Measurements from ENCODE around the gene REPS1. TPM values are rescaled to one million over a fixed set of nuclear protein-coding genes. Genes with fewer than 3 reads are reported as not detected.
A peak's percentile ranks its signal among the peaks of the same experiment; 100 is the strongest.

REPS1 gene
- total and polyA plus RNA-seq, 2 of the 13 experiments (the other 11 are each of a cell fraction or from before 2014, with no cell fraction given), result 36.4 to 38.3 TPM

DNA sequence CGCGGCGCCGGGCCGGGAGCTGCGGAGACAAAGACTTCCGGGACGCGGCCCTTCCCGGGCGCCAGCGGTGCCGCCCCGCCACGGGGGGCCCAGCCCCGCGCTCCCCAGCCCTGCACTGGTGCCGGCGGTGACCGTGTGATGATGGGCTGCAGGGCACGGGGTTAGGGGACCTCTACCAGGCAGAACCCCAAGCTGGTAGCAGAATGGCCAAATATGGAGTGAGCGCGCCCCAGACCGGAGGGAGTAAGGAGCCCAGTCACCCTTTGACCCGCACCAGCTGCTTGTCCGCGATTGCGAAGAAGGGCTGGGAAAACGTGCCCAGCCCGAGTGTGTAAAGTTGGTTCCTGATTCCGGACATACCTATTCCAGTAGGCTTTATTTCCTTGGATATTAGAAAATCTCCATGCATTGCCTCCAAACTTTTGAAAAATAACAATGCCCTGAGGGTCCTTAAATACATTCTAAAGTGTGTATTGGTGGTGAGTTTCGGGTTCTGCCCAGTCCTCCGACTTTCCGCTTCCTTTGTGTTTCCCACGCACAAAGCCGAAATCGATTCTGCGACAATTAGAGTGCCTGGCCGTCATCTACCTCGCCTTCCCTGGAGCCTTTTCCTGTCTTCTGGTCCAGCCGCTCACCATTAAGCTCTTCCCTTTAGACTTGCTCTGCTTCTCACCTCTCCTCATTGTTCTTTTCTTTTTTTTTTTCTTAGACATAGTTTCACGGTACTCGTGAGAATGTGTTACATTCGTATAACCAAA, 41.6 kb upstream of the REPS1 start (continued):
- TF ChIP-seq, protein P1, sequence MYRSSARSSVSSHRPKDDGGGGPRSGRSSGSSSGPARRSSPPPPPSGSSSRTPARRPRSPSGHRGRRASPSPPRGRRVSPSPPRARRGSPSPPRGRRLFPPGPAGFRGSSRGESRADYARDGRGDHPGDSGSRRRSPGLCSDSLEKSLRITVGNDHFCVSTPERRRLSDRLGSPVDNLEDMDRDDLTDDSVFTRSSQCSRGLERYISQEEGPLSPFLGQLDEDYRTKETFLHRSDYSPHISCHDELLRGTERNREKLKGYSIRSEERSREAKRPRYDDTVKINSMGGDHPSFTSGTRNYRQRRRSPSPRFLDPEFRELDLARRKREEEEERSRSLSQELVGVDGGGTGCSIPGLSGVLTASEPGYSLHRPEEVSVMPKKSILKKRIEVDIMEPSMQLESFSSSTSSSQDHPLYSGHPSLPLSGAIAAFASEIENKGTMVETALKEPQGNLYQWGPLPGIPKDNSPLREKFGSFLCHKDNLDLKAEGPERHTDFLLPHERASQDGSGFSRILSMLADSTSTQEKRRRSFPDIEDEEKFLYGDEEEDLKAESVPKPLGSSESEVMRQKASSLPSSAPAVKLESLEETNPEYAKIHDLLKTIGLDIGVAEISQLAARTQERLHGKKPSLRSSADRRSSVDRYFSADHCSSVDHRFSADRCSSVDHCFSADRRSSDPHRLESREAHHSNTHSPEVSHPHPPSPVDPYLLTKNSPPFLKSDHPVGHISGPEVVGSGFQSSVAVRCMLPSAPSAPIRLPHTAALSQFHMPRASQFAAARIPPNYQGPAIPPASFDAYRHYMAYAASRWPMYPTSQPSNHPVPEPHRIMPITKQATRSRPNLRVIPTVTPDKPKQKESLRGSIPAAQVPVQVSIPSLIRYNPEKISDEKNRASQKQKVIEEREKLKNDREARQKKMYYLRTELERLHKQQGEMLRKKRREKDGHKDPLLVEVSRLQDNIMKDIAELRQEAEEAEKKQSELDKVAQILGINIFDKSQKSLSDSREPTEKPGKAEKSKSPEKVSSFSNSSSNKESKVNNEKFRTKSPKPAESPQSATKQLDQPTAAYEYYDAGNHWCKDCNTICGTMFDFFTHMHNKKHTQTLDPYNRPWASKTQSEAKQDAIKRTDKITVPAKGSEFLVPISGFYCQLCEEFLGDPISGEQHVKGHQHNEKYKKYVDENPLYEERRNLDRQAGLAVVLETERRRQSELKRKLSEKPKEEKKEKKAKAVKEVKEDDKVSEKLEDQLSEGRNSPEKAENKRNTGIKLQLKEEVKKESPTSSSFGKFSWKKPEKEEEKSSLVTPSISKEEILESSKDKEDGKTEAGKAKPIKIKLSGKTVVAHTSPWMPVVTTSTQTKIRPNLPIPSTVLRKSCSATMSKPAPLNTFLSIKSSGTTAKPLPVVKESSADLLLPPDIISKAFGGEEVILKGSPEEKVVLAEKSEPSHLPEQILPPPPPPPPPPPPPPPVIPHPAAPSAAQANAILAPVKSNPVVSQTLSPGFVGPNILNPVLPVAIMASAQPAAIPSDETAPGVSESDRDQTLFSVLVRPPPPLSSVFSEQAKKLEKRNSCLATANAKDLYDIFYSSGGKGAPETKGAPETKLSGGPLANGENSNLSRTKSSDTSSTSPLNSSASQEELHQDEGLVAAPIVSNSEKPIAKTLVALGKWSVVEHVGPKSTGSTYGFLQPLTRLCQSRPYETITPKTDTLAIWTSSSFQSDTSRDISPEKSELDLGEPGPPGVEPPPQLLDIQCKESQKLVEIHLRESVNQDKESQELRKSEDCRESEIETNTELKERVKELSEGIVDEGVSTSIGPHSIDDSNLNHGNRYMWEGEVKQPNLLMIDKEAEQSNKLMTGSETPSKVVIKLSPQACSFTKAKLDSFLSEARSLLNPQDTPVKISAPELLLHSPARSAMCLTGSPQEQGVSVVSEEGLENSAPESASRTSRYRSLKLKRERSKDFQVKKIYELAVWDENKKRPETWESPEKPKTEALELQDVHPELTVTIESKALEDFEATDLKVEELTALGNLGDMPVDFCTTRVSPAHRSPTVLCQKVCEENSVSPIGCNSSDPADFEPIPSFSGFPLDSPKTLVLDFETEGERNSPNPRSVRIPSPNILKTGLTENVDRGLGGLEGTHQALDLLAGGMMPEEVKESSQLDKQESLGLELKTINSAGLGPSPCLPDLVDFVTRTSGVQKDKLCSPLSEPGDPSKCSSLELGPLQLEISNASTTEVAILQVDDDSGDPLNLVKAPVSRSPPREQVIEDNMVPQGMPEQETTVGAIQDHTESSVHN (CRISPR knock-in tag; IDR thresholded peaks at IDR 0.05), result peak; percentile 2; the same call in 1 of the 2 replicates
- peak; percentile 91 for TF ChIP-seq SRF (IDR thresholded peaks at IDR 0.05; ENCODE audit: low read depth, low read length)
- TF ChIP-seq ZMAT3 (CRISPR knock-in tag; conservative IDR thresholded peaks at IDR 0.05), result 0 out of 2 replicates have a peak, but pooled peaks have one; percentile 24
- no peak for TF ChIP-seq NFYB (CRISPR knock-in tag; IDR thresholded peaks at IDR 0.05)
- TF ChIP-seq, protein P2, sequence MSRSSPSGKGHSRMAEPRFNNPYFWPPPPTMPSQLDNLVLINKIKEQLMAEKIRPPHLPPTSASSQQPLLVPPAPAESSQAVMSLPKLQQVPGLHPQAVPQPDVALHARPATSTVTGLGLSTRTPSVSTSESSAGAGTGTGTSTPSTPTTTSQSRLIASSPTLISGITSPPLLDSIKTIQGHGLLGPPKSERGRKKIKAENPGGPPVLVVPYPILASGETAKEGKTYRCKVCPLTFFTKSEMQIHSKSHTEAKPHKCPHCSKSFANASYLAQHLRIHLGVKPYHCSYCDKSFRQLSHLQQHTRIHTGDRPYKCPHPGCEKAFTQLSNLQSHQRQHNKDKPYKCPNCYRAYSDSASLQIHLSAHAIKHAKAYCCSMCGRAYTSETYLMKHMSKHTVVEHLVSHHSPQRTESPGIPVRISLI (CRISPR knock-in tag; IDR thresholded peaks at IDR 0.05; ENCODE audit: borderline replicate concordance), result no peak
- no peak for TF ChIP-seq KDM3A (CRISPR knock-in tag; IDR thresholded peaks at IDR 0.05; ENCODE audit: low read depth)
- TF ChIP-seq, protein P3, sequence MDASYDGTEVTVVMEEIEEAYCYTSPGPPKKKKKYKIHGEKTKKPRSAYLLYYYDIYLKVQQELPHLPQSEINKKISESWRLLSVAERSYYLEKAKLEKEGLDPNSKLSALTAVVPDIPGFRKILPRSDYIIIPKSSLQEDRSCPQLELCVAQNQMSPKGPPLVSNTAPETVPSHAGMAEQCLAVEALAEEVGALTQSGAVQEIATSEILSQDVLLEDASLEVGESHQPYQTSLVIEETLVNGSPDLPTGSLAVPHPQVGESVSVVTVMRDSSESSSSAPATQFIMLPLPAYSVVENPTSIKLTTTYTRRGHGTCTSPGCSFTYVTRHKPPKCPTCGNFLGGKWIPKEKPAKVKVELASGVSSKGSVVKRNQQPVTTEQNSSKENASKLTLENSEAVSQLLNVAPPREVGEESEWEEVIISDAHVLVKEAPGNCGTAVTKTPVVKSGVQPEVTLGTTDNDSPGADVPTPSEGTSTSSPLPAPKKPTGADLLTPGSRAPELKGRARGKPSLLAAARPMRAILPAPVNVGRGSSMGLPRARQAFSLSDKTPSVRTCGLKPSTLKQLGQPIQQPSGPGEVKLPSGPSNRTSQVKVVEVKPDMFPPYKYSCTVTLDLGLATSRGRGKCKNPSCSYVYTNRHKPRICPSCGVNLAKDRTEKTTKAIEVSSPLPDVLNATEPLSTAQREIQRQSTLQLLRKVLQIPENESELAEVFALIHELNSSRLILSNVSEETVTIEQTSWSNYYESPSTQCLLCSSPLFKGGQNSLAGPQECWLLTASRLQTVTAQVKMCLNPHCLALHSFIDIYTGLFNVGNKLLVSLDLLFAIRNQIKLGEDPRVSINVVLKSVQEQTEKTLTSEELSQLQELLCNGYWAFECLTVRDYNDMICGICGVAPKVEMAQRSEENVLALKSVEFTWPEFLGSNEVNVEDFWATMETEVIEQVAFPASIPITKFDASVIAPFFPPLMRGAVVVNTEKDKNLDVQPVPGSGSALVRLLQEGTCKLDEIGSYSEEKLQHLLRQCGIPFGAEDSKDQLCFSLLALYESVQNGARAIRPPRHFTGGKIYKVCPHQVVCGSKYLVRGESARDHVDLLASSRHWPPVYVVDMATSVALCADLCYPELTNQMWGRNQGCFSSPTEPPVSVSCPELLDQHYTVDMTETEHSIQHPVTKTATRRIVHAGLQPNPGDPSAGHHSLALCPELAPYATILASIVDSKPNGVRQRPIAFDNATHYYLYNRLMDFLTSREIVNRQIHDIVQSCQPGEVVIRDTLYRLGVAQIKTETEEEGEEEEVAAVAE (CRISPR knock-in tag; IDR thresholded peaks at IDR 0.05; ENCODE audit: borderline replicate concordance), result no peak
- 0 out of 2 replicates have a peak, but pooled peaks have one; percentile 6 for TF ChIP-seq ZNF138 (CRISPR knock-in tag; IDR thresholded peaks at IDR 0.05; ENCODE audit: low read depth)
- no peak for TF ChIP-seq ZSCAN9 (CRISPR knock-in tag; IDR thresholded peaks at IDR 0.05; ENCODE audit: borderline replicate concordance)
- peak; percentile 65 for TF ChIP-seq NR2F2 (IDR thresholded peaks at IDR 0.05; ENCODE audit: borderline replicate concordance, low read depth)
- TF ChIP-seq, protein P4, sequence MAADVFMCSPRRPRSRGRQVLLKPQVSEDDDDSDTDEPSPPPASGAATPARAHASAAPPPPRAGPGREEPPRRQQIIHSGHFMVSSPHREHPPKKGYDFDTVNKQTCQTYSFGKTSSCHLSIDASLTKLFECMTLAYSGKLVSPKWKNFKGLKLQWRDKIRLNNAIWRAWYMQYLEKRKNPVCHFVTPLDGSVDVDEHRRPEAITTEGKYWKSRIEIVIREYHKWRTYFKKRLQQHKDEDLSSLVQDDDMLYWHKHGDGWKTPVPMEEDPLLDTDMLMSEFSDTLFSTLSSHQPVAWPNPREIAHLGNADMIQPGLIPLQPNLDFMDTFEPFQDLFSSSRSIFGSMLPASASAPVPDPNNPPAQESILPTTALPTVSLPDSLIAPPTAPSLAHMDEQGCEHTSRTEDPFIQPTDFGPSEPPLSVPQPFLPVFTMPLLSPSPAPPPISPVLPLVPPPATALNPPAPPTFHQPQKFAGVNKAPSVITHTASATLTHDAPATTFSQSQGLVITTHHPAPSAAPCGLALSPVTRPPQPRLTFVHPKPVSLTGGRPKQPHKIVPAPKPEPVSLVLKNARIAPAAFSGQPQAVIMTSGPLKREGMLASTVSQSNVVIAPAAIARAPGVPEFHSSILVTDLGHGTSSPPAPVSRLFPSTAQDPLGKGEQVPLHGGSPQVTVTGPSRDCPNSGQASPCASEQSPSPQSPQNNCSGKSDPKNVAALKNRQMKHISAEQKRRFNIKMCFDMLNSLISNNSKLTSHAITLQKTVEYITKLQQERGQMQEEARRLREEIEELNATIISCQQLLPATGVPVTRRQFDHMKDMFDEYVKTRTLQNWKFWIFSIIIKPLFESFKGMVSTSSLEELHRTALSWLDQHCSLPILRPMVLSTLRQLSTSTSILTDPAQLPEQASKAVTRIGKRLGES (CRISPR knock-in tag; IDR thresholded peaks at IDR 0.05; ENCODE audit: borderline replicate concordance), result no peak
